GM19099 (cell line): Measurements from ENCODE around the gene CCDC197.

Source experiments
- POLR2A ChIP-seq: IDR thresholded peaks from 3 replicates; pipeline ENCODE4 v1.6.1; 2011; ENCODE audit warnings: low read depth; ENCODE audit not compliant: insufficient read length; ENCODE audit errors: extremely low read depth

Gene CCDC197

GRCh38 chr14:93981316-93982229, 15.5 kb upstream of the CCDC197 start:
- TF ChIP-seq POLR2A, result no peak

- TF ChIP-seq POLR2A, result no peak
Measured at GRCh38 chr14:93982230-93983007, 14.7 kb upstream of the CCDC197 start.

GRCh38 chr14:93984070-93984469, 13.0 kb upstream of the CCDC197 start:
- TF ChIP-seq POLR2A, result no peak

- TF ChIP-seq POLR2A, result no peak
Measured at GRCh38 chr14:93984987-93985410, 12.1 kb upstream of the CCDC197 start.

GRCh38 chr14:93986955-93987354, 10.1 kb upstream of the CCDC197 start:
- TF ChIP-seq POLR2A, result no peak

- no peak for TF ChIP-seq POLR2A
Measured at GRCh38 chr14:93987376-93987775, 9.7 kb upstream of the CCDC197 start.

- TF ChIP-seq POLR2A, result no peak
Measured at GRCh38 chr14:93987815-93988476, 9.2 kb upstream of the CCDC197 start.

- TF ChIP-seq POLR2A, result no peak
Measured at GRCh38 chr14:93989939-93990338, 7.2 kb upstream of the CCDC197 start.

- no peak for TF ChIP-seq POLR2A
Measured at GRCh38 chr14:93991212-93991611, 5.9 kb upstream of the CCDC197 start.

- no peak for TF ChIP-seq POLR2A
Measured at GRCh38 chr14:93991649-93992048, 5.5 kb upstream of the CCDC197 start.

- TF ChIP-seq POLR2A, result no peak
Measured at GRCh38 chr14:93993382-93993781, 3.7 kb upstream of the CCDC197 start.

- no peak for TF ChIP-seq POLR2A
Measured at GRCh38 chr14:93994919-93995682, 2.0 kb upstream of the CCDC197 start.

GRCh38 chr14:93996130-93996695, 888 bp upstream of the CCDC197 start:
- TF ChIP-seq POLR2A, result no peak

- no peak for TF ChIP-seq POLR2A
Measured at GRCh38 chr14:93997916-93998870, 1.1 kb downstream of the CCDC197 start.

- no peak for TF ChIP-seq POLR2A
Measured at GRCh38 chr14:93998871-93999403, 1.8 kb downstream of the CCDC197 start.
